ENCODE data around the gene RNASET2. TPM values are rescaled to one million over a fixed set of nuclear protein-coding genes. Genes with fewer than 3 reads are reported as not detected.

RNASET2 gene
- total and polyA plus RNA-seq, 7 experiments from 2014 or later, result 147 to 683 (median 266) TPM

- intact Hi-C loops (cut with micrococcal nuclease), result loop anchor here in 1 of 2 donors (5.0 kb wide), 1 partner anchor 52 kb away; no protein-coding TSS in a partner anchor
- Mint-ChIP-seq H3K9me3 (peaks cover 0 to 1% (median 0%) of the 10 kb centered on the region in 11 donors), H3K36me3 (peaks cover 17 to 50% (median 29%) of the 10 kb centered on the region in 5 donors), H3K27me3 (no peaks in the 10 kb centered on the region), H3K4me1 (peaks cover 22 to 67% (median 36%) of the 10 kb centered on the region in 7 donors), H3K27ac (peak overlapping the region; percentile 57 to 97 (median 85)), H3K4me3 (peak overlapping the region in 3 of 10 donors; percentile 10 to 82 (median 23))
- Histone ChIP-seq H3K9me3 (ENCODE audit: control insufficient read depth in 2 of 3, low read length in 3 of 3) (no peaks in the 10 kb centered on the region), H3K4me1 (ENCODE audit: control insufficient read depth in 2 of 2, insufficient read depth in 2 of 2, low read length in 2 of 2) (peaks cover 0 to 16% of the 10 kb centered on the region in 2 donors), H3K4me3 (ENCODE audit: low read length) (no peak overlapping the region), H3K36me3 (ENCODE audit: control insufficient read depth in 2 of 3, insufficient read depth in 3 of 3, low read length in 3 of 3) (peaks cover 12 to 73% (median 30%) of the 10 kb centered on the region in 3 experiments), H3K27me3 (ENCODE audit: control insufficient read depth in 2 of 2, insufficient read depth in 2 of 2, low read length in 2 of 2) (no peaks in the 10 kb centered on the region), H3K27ac (ENCODE audit: low read depth, low read length) (peak overlapping the region; percentile 54)
- CTCF ChIA-PET, result interaction anchor here (0.6 to 5.1 kb wide), 3 partner anchors 16 to 146 kb away, joined by 3 to 39 read pairs (median 4); no protein-coding TSS in a partner anchor
- ATAC-seq (peak; percentile 88), DNase-seq (peak in 7 of 9 donors; percentile 47 to 83 (median 58))
- POLR2A ChIA-PET, result interaction anchor here (0.7 to 14.0 kb wide), 4 partner anchors 19 to 72 kb away, joined by 4 to 213 read pairs (median 4); partner anchors contain the start of gene RNASET2
Observed at GRCh38 chr6:166935353-166935752, 21.0 kb downstream of the RNASET2 start.

GRCh38 chr6:166934174-166934573 lies 22.2 kb downstream of the RNASET2 start:
- Histone ChIP-seq H3K4me1 (ENCODE audit: control insufficient read depth in 2 of 2, insufficient read depth in 2 of 2, low read length in 2 of 2) (peaks cover 0 to 16% of the 10 kb centered on the region in 2 donors), H3K9me3 (ENCODE audit: control insufficient read depth in 2 of 3, low read length in 3 of 3) (no peaks in the 10 kb centered on the region), H3K36me3 (ENCODE audit: control insufficient read depth in 2 of 3, insufficient read depth in 3 of 3, low read length in 3 of 3) (peaks cover 12 to 75% (median 29%) of the 10 kb centered on the region in 3 experiments), H3K4me3 (ENCODE audit: low read length) (no peak overlapping the region), H3K27ac (ENCODE audit: low read depth, low read length) (peak overlapping the region; percentile 25), H3K27me3 (ENCODE audit: control insufficient read depth in 2 of 2, insufficient read depth in 2 of 2, low read length in 2 of 2) (no peaks in the 10 kb centered on the region)
- ChIA-PET POLR2A (interaction anchor here (0.5 to 14.0 kb wide), 5 partner anchors 9 to 71 kb away, joined by 4 to 213 read pairs (median 4); partner anchors contain the start of gene RNASET2), CTCF (no interaction called here)
- H3K9me3 Mint-ChIP-seq, result peaks cover 0 to 1% (median 0%) of the 10 kb centered on the region in 11 donors
- H3K4me3 Mint-ChIP-seq, result no peak overlapping the region
- H3K27ac Mint-ChIP-seq, result peak overlapping the region in 5 of 9 donors; percentile 52 to 93 (median 71)
- H3K36me3 Mint-ChIP-seq, result peaks cover 17 to 51% (median 28%) of the 10 kb centered on the region in 5 donors
- intact Hi-C loops (cut with micrococcal nuclease), result no loop called here
- no peaks in the 10 kb centered on the region for H3K27me3 Mint-ChIP-seq
- peaks cover 27 to 71% (median 36%) of the 10 kb centered on the region in 7 donors for H3K4me1 Mint-ChIP-seq
- ATAC-seq, result no peak
- no peak for DNase-seq

DNA sequence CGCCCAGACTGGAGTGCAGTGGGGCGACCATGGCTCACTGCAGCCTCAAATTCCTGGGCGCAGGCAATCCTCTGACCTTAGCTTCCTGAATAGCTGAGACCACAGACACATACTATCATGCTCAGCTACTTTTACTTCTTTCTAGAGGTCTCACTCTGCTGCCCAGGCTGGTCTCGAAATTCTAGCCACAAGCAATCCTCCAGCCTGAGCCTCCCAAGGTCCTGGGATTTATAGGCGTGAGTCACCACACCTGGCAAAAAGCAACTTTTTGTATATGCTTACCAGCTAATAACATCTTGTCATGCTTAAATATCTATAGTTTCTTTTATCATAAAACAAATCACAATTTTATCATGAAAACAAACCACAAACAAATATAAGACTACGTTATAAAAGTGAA lies 23.0 kb downstream of the RNASET2 start:
- peaks cover 14 to 50% (median 28%) of the 10 kb centered on the region in 5 donors for H3K36me3 Mint-ChIP-seq
- no peak overlapping the region for H3K4me3 Mint-ChIP-seq
- Histone ChIP-seq H3K27me3 (ENCODE audit: control insufficient read depth in 2 of 2, insufficient read depth in 2 of 2, low read length in 2 of 2) (no peaks in the 10 kb centered on the region), H3K36me3 (ENCODE audit: control insufficient read depth in 2 of 3, insufficient read depth in 3 of 3, low read length in 3 of 3) (peaks cover 12 to 78% (median 29%) of the 10 kb centered on the region in 3 experiments), H3K4me1 (ENCODE audit: control insufficient read depth in 2 of 2, insufficient read depth in 2 of 2, low read length in 2 of 2) (peaks cover 0 to 16% of the 10 kb centered on the region in 2 donors), H3K9me3 (ENCODE audit: control insufficient read depth in 2 of 3, low read length in 3 of 3) (no peaks in the 10 kb centered on the region), H3K4me3 (ENCODE audit: low read length) (no peak overlapping the region), H3K27ac (ENCODE audit: low read depth, low read length) (no peak overlapping the region)
- H3K27ac Mint-ChIP-seq, result peak overlapping the region in 5 of 9 donors; percentile 38 to 93 (median 70)
- DNase-seq, result no peak
- ChIA-PET POLR2A (interaction anchor here (0.7 to 14.0 kb wide), 3 partner anchors 8 to 356 kb away, joined by 5 to 213 read pairs (median 5); partner anchors contain the start of gene RNASET2), CTCF (no interaction called here)
- H3K4me1 Mint-ChIP-seq, result peaks cover 27 to 72% (median 36%) of the 10 kb centered on the region in 7 donors
- intact Hi-C loops (cut with micrococcal nuclease), result no loop called here
- H3K27me3 Mint-ChIP-seq, result no peaks in the 10 kb centered on the region
- peaks cover 0 to 1% (median 0%) of the 10 kb centered on the region in 11 donors for H3K9me3 Mint-ChIP-seq
- no peak for ATAC-seq

DNA sequence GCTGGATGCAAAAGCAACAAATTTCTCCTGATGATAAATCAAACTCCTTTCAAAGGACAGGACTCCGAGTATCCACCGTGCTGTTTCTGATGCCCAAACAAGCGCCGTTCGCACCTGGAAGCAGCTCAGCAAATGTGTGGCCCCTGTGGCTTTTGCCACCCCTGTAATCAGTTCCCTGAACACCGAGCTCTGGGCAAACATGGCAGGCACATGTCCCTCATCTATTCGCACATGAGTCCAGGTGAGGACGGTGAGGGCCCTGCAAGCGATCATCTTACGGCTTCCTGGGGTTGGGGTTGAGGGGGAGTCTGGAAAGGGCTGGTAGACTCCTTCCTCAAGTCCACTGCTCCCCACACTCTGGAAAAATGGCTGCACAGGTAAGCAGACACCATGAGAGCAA lies 23.7 kb downstream of the RNASET2 start:
- peaks cover 7 to 45% (median 24%) of the 10 kb centered on the region in 5 donors for H3K36me3 Mint-ChIP-seq
- peaks cover 0 to 16% of the 10 kb centered on the region in 2 donors for H3K4me1 ChIP-seq (ENCODE audit: control insufficient read depth in 2 of 2, insufficient read depth in 2 of 2, low read length in 2 of 2)
- H3K27ac ChIP-seq (ENCODE audit: low read depth, low read length), result no peak overlapping the region
- H3K27me3 Mint-ChIP-seq, result no peaks in the 10 kb centered on the region
- ChIA-PET CTCF (no interaction called here), POLR2A (interaction anchor here (1.0 to 14.0 kb wide), 3 partner anchors 8 to 22 kb away, joined by 3 to 213 read pairs (median 5); partner anchors contain the start of gene RNASET2)
- H3K9me3 ChIP-seq (ENCODE audit: control insufficient read depth in 2 of 3, low read length in 3 of 3), result no peaks in the 10 kb centered on the region
- no peak for DNase-seq
- peaks cover 12 to 77% (median 25%) of the 10 kb centered on the region in 3 experiments for H3K36me3 ChIP-seq (ENCODE audit: control insufficient read depth in 2 of 3, insufficient read depth in 3 of 3, low read length in 3 of 3)
- H3K4me1 Mint-ChIP-seq, result peaks cover 27 to 67% (median 36%) of the 10 kb centered on the region in 7 donors
- H3K4me3 Mint-ChIP-seq, result no peak overlapping the region
- H3K9me3 Mint-ChIP-seq, result peaks cover 0 to 1% (median 0%) of the 10 kb centered on the region in 11 donors
- H3K27ac Mint-ChIP-seq, result peak overlapping the region in 7 of 9 donors; percentile 36 to 94 (median 92)
- intact Hi-C loops (cut with micrococcal nuclease), result no loop called here
- ATAC-seq, result no peak
- no peaks in the 10 kb centered on the region for H3K27me3 ChIP-seq (ENCODE audit: control insufficient read depth in 2 of 2, insufficient read depth in 2 of 2, low read length in 2 of 2)
- no peak overlapping the region for H3K4me3 ChIP-seq (ENCODE audit: low read length)

DNA sequence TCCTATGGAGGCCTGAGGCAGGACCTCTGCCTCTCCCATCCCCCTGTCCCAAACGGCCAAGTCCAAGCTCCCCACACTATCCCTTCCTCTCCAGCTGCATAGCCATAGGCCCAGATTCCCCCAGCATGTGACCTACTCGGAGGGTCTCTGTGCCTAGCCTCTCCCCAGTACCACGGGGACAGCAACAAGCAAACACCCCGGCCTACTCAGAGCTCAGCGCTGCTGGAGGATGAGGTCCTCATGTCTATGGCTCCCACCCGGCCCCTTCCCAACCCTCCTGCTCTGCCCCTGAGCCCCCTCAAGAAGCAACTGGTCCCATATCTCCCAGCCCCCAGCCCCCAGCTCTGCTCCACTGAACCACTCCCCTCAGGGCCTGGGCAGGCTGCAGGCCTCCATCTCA lies 24.2 kb downstream of the RNASET2 start:
- ChIA-PET POLR2A (interaction anchor here (1.0 to 14.0 kb wide), 2 partner anchors 9 to 22 kb away, joined by 3 to 213 read pairs; partner anchors contain the start of gene RNASET2), CTCF (interaction anchor here (0.6 kb wide), 1 partner anchor 61 kb away, joined by 3 read pairs; no protein-coding TSS in a partner anchor)
- Mint-ChIP-seq H3K9me3 (peaks cover 0 to 1% (median 0%) of the 10 kb centered on the region in 11 donors), H3K36me3 (peaks cover 9 to 40% (median 24%) of the 10 kb centered on the region in 5 donors), H3K27me3 (no peaks in the 10 kb centered on the region), H3K4me3 (no peak overlapping the region), H3K27ac (peak overlapping the region; percentile 18 to 94 (median 87)), H3K4me1 (peaks cover 27 to 66% (median 35%) of the 10 kb centered on the region in 7 donors)
- ATAC-seq (no peak), DNase-seq (no peak)
- H3K36me3 ChIP-seq (ENCODE audit: control insufficient read depth in 2 of 3, insufficient read depth in 3 of 3, low read length in 3 of 3), result peaks cover 12 to 79% (median 21%) of the 10 kb centered on the region in 3 experiments
- peak overlapping the region; percentile 33 for H3K27ac ChIP-seq (ENCODE audit: low read depth, low read length)
- H3K4me3 ChIP-seq (ENCODE audit: low read length), result no peak overlapping the region
- H3K27me3 ChIP-seq (ENCODE audit: control insufficient read depth in 2 of 2, insufficient read depth in 2 of 2, low read length in 2 of 2), result no peaks in the 10 kb centered on the region
- H3K4me1 ChIP-seq (ENCODE audit: control insufficient read depth in 2 of 2, insufficient read depth in 2 of 2, low read length in 2 of 2), result peaks cover 0 to 16% of the 10 kb centered on the region in 2 donors
- no peaks in the 10 kb centered on the region for H3K9me3 ChIP-seq (ENCODE audit: control insufficient read depth in 2 of 3, low read length in 3 of 3)
- intact Hi-C loops (cut with micrococcal nuclease), result no loop called here

GRCh38 chr6:166931426-166931970 lies 24.9 kb downstream of the RNASET2 start:
- H3K9me3 ChIP-seq (ENCODE audit: control insufficient read depth in 2 of 3, low read length in 3 of 3), result no peaks in the 10 kb centered on the region
- Mint-ChIP-seq H3K27ac (peak overlapping the region; percentile 38 to 94 (median 87)), H3K4me1 (peaks cover 26 to 62% (median 32%) of the 10 kb centered on the region in 7 donors), H3K9me3 (peaks cover 0 to 1% (median 0%) of the 10 kb centered on the region in 11 donors), H3K36me3 (peaks cover 11 to 42% (median 25%) of the 10 kb centered on the region in 5 donors), H3K27me3 (no peaks in the 10 kb centered on the region), H3K4me3 (peak overlapping the region in 3 of 10 donors; percentile 17 to 56 (median 25))
- H3K4me3 ChIP-seq (ENCODE audit: low read length), result no peak overlapping the region
- H3K36me3 ChIP-seq (ENCODE audit: control insufficient read depth in 2 of 3, insufficient read depth in 3 of 3, low read length in 3 of 3), result peaks cover 12 to 80% (median 21%) of the 10 kb centered on the region in 3 experiments
- DNase-seq, result no peak
- no peak for ATAC-seq
- peaks cover 0 to 14% of the 10 kb centered on the region in 2 donors for H3K4me1 ChIP-seq (ENCODE audit: control insufficient read depth in 2 of 2, insufficient read depth in 2 of 2, low read length in 2 of 2)
- peak overlapping the region; percentile 33 for H3K27ac ChIP-seq (ENCODE audit: low read depth, low read length)
- H3K27me3 ChIP-seq (ENCODE audit: control insufficient read depth in 2 of 2, insufficient read depth in 2 of 2, low read length in 2 of 2), result no peaks in the 10 kb centered on the region
- CTCF ChIA-PET, result interaction anchor here (0.6 kb wide), 1 partner anchor 62 kb away, joined by 3 read pairs; no protein-coding TSS in a partner anchor
- intact Hi-C loops (cut with micrococcal nuclease), result no loop called here
- POLR2A ChIA-PET, result interaction anchor here (1.0 to 14.0 kb wide), 2 partner anchors 23 to 58 kb away, joined by 3 to 213 read pairs; partner anchors contain the start of gene RNASET2

Data from naive thymus-derived CD4-positive, alpha-beta T cell (primary cell).